ENCODE data around the gene FRAT1.
"Not testable (repeated sequence)": the region's sequence is repeated elsewhere in the genome, so short reads cannot be mapped to it uniquely, and the experiment has no call there.

The FRAT1 gene

GRCh38 chr10:97318772-97319651, at the start of gene FRAT1:
Gene FRAT1 (plus strand): TSS chr10:97319271. CDS start chr10:97319454, 183 bp downstream.
- peak; percentile 88 for DNase-seq

DNA sequence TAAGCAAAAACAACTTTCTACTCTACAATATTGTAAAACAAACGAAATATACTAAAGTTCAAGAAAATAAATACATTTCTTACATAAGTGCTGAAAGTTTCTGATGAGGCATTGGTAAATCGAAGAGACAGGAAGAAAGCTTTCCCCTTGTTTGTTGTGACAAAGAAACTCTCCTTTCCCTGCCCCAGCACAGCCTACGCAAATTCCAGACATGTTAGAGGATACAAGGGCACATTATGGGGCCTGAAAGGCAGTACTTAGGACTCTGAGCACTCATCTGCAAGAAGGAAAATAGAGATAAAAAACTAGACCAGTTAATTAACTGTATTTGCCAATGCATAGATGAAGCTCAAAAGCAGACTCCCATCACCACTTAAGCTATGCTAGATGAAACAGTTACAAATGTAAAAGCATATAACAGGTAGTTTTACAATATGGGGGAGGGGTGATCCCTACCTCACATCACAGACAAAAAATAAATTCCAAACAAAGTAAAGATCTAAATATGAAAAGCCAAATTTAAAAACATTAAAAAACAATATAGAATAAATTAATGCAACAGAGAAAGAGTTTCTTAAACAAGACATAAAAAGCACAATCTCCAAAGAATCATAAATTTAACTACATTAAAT, 48.4 kb upstream of the FRAT1 start:
- DNase-seq = no peak

GRCh38 chr10:97273700-97274099, 45.4 kb upstream of the FRAT1 start:
- DNase-seq = no peak

DNA sequence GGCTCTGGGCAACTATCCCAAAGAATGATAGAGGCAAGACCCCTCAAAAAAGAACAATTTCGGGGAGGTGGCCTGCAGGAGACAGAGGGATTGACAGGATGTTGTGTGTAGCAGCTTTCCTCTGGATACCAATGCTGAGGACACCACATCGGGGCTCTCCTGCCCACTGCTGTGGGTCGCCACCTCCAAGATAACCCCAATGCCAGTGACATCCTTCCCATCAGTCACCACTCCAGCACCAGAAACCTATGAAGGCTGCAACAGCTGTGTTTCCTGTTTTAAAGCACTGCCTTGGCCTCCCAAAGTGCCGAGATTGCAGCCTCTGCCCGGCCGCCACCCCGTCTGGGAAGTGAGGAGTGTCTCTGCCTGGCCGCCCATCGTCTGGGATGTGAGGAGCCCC, 44.2 kb upstream of the FRAT1 start:
- DNase-seq = no peak

GRCh38 chr10:97277551-97277950, 41.5 kb upstream of the FRAT1 start:
- DNase-seq = no peak

GRCh38 chr10:97278491-97278989, 40.5 kb upstream of the FRAT1 start:
- DNase-seq = no peak

DNA sequence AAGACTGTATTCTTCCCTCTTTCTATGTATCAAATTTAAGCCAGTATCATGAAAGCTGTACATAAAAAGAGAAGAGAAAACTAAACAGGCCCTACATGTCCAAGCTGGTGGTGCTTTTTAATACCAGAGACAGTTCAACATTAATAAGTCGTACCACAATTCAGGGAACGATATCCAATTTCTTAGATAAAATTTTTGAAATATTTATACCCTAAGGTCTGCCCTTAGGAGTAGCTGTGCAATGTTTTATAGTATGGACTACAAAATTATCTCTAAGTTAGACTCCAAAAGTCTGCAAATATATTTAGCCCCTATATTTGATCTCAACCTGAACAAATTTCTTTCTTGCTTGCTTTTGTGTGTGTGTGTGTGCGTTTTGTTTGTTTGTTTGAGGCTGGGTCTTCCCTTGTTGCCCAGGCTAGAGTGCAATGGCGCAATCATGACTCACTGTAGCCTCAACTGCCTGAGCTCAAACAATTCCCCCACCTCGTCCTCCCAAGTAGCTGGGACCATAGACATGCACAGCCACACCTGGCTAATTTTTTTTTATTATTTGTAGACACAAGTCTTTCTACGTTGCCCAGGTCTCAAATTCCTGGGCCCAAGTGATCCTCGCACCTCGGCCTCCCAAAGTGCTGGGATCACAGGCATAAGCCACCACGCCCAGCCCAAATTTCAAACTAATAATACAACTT, 39.8 kb upstream of the FRAT1 start:
- no peak for DNase-seq

DNA sequence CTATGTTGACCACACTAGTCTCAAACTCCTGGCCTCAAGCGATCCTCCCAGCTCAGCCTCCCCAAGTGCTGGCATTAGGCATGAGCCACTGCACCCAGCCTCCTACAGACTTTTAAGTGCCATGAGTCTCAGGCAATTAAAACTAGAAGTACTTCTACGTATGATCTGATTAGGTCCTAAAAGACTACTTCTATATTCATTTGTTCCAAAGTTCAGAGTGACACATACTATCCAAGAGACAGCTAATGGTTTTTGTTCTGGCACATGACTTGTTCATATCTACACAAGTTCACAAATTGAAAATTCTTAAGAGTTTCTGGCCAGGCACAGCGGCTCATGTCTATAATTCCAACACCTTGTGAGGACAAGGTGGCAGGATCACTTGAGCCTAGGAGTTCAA, 38.3 kb upstream of the FRAT1 start:
- DNase-seq = no peak

- not testable (repeated sequence) for DNase-seq
Observed at GRCh38 chr10:97290076-97290475, 29.0 kb upstream of the FRAT1 start.

DNA sequence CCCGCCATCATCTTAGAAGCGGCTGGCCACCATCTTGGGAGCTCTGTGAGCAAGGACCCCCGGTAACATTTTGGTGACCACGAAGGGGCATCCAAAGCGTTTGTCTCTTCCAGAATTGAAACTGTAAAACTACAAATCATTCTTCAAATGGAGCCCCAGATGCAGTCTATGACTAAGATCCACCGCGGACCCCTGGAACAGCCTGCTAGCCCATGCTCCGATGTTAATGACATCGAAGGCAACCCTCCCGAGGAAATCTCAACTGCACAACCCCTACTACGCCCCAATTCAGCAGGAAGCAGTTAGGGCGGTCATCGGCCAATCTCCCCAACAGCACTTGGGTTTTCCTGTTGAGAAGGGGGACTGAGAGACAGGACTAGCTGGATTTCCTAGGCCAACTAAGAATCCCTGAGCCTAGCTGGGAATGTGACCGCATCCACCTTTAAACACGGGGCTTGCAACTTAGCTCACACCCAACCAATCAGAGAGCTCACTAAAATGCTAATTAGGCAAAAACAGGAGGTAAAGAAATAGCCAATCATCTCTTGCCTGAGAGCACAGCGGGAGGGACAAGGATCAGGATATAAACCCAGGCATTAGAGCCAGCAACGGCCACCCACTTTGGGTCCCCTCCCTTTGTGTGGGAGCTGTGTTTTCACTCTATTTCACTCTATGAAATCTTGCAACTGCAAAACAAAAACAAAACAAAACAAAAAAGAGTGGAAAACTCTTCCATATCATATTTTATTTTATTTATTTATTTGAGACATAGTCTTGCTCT, 28.3 kb upstream of the FRAT1 start:
- DNase-seq = not testable (repeated sequence)

- no peak for DNase-seq
Observed at GRCh38 chr10:97291357-97292096, 27.5 kb upstream of the FRAT1 start.

GRCh38 chr10:97292097-97292861, 26.8 kb upstream of the FRAT1 start, which contains the start of gene ARHGAP19:
Gene ARHGAP19 (minus strand): TSS chr10:97292637. CDS start chr10:97292627, 10 bp downstream.
- peak; percentile 98 for DNase-seq

DNA sequence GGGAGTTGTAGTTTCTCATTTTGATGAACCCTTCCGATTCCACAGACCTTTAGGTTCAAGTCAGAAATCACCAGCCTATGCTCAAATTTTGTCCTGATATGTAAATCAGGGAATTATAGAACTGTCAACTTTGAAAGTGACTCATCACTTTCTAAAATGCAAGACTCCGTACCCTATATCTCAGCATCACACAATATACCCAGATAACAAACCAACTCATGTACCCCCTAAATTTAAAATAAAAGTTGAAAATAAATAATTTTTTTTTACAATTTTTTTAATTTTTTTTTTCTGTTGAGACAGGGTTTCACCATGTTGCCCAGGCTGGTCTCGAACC, 26.2 kb upstream of the FRAT1 start:
- DNase-seq = no peak

- no peak for DNase-seq
Observed at GRCh38 chr10:97297556-97298222, 21.4 kb upstream of the FRAT1 start.

DNA sequence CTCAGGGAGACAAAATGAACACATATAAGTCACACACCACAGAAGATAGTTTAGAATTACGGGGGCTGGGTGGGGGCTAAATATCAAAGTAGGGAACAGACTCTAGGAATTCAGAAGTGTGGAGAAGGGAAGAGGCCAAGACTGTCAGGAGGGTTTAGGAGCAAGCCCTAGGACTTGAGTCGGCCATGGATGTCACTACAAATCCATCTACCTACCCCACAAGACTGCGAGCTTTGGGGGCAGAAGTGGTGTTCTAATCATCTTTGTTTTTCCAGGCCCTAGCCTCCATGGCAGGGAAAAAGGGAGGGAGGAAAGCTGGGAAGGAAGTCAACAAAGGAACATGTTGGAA, 20.9 kb upstream of the FRAT1 start:
- DNase-seq = no peak

DNA sequence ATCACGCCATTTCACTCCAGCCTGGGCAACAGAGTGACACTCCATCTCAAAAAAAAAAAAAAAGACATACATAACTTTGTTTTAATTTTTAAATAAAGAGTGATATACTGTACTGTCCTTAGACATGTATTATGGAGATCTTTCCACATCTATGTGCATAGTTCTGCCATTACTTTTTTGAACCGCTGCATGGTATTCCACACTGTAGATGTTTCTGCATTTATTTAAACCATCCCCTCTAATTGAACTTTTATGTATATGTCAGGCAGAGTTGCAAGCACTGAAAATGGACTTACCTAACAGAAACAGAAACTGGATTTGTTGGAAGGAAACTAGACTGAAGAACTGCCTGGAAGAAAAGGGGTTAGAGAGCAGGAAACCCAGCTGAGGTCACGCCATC, 18.1 kb upstream of the FRAT1 start:
- DNase-seq = no peak

DNA sequence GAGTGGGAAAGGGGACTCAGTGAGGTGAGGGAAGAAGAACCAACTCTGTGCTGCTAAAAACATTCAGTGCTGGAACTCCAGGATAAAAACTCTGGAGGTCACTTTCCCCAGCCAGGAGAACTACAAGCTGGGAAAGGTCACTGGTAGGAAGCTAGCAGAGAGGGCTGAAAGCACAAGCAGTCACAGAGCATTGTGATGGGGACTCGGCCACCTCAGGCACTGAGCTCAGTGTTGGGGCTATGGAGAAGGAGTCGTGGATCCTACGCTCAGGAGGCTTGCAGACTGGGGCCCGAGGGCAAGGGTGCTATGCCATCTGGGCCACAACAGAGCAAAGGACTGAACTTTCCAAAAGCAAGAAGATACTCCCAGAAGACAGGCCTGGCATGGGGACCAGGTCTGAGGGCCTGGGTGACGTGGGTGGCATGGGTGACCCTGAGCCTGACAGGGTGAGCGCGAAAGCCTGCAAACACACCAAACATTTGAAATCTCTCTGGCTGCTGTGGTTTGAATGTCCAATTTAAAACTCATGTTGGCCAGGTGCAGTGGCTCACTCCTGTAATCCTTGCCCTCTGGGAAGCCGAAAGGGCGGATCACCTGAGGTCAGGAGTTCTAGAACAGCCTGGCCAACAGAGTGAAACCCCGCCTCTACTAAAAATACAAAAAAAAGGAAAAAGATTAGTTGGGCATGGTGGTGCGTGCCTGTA, 16.8 kb upstream of the FRAT1 start:
- no peak for DNase-seq

- no peak for DNase-seq
Observed at GRCh38 chr10:97307441-97307840, 11.6 kb upstream of the FRAT1 start.

- DNase-seq = no peak
Observed at GRCh38 chr10:97307866-97308780, 10.9 kb upstream of the FRAT1 start.
